PC-3 (cell line): Measurements from ENCODE around the gene CHRNB1. TPM values are rescaled to one million over a fixed set of nuclear protein-coding genes. Genes with fewer than 3 reads are reported as not detected.

Experiments
- ATAC-seq: fragments of 200-7000 bp; cut with Tn5 transposase; 2 replicates; pipeline ENCODE4 v1.9.1; 2020; ENCODE audit warnings: mild to moderate bottlenecking, moderate library complexity
- BruUV-seq: library from RNA; stranded (reverse); fragments of 400-500 nt; replicated peaks from 2 replicates; lab custom pipeline; 2021; lab: Mats Ljungman, UMichigan
- CTCF ChIA-PET: fragments of 300-600 bp; sonication (Branson Sonifier 250); formaldehyde crosslinking; loops from one replicate; lab custom pipeline; 2022; ENCODE audit warnings: antibody characterized with exemption; lab: Charles Lee
- POLR2A ChIA-PET: fragments of 300-600 bp; sonication (Branson Sonifier 250); formaldehyde crosslinking; loops from one replicate; lab custom pipeline; 2022; ENCODE audit warnings: antibody characterized with exemption; ENCODE audit not compliant: unreplicated experiment; lab: Charles Lee
- DNase-seq: peaks from one replicate; pipeline ENCODE4 v3.0.0-alpha.2; 2015
- H2AFZ ChIP-seq: fragments of 300-600 bp; sonication (generic); 2 replicates; pipeline ENCODE4 v1.6.0; 2016; ENCODE audit warnings: antibody characterized with exemption, low read length
- H3F3A ChIP-seq: fragments of 300-600 bp; sonication (generic); one replicate; pipeline ENCODE4 v1.6.0; 2017; ENCODE audit warnings: antibody characterized with exemption, low read length, control low read depth, mild to moderate bottlenecking; ENCODE audit not compliant: unreplicated experiment
- H3K27ac ChIP-seq: fragments of 300-600 bp; sonication (generic); 2 replicates; pipeline ENCODE4 v1.5.1; 2016; ENCODE audit warnings: mild to moderate bottlenecking, low read length
- H3K27me3 ChIP-seq: fragments of 300-600 bp; sonication (generic); 2 replicates; pipeline ENCODE4 v1.6.1; 2016; ENCODE audit warnings: low read length, mixed read lengths
- H3K36me3 ChIP-seq: fragments of 300-600 bp; sonication (generic); 2 replicates; pipeline ENCODE4 v1.6.1; 2016; ENCODE audit warnings: low read depth, mixed run types, low read length, mixed read lengths
- H3K4me1 ChIP-seq: fragments of 300-600 bp; sonication (generic); 2 replicates; pipeline ENCODE4 v1.5.1; 2016; ENCODE audit warnings: low read length; ENCODE audit not compliant: insufficient read depth
- H3K4me2 ChIP-seq: fragments of 300-600 bp; sonication (generic); 2 replicates; pipeline ENCODE4 v1.6.0; 2016; ENCODE audit warnings: low read length
- H3K4me3 ChIP-seq: fragments of 300-600 bp; sonication (generic); 2 replicates; pipeline ENCODE4 v1.5.1; 2016; ENCODE audit warnings: mild to moderate bottlenecking, low read length, mixed read lengths
- H3K79me2 ChIP-seq: fragments of 300-600 bp; sonication (generic); 2 replicates; pipeline ENCODE4 v1.6.1; 2017; ENCODE audit warnings: low read length, mixed read lengths
- H3K9ac ChIP-seq: fragments of 300-600 bp; sonication (generic); 2 replicates; pipeline ENCODE4 v1.6.0; 2016; ENCODE audit warnings: mild to moderate bottlenecking, low read length
- H3K9me2 ChIP-seq: fragments of 300-600 bp; sonication (generic); replicated peaks from 2 replicates; pipeline ENCODE4 v1.6.1; 2016; ENCODE audit warnings: mixed run types, low read length, mixed read lengths
- H3K9me3 ChIP-seq: fragments of 300-600 bp; sonication (generic); 2 replicates; pipeline ENCODE4 v1.6.1; 2016; ENCODE audit warnings: low read length, mixed read lengths
- H4K20me1 ChIP-seq: fragments of 300-600 bp; sonication (generic); 2 replicates; pipeline ENCODE4 v1.6.1; 2016; ENCODE audit warnings: low read length, mixed read lengths
- EZH2 ChIP-seq: fragments of 300-600 bp; sonication (generic); IDR thresholded peaks from one replicate; pipeline ENCODE4 v1.6.1; 2017; ENCODE audit warnings: antibody characterized with exemption, mild to moderate bottlenecking, low read length; ENCODE audit not compliant: unreplicated experiment
- EZH2phosphoT487 ChIP-seq: fragments of 300-600 bp; sonication (generic); IDR thresholded peaks from 2 replicates; pipeline ENCODE4 v1.6.1; 2018; ENCODE audit warnings: mild to moderate bottlenecking, antibody characterized with exemption, low read length, borderline replicate concordance
- intact Hi-C: fragments of 100-400 bp; cut with micrococcal nuclease; formaldehyde crosslinking; loops from 2 replicates; pipeline ENCODE4 v1.9.0; 2023
- total RNA-seq: library from RNA; depleted of rRNA; stranded (reverse); fragments of >200 nt; gene quantifications from 2 replicates; pipeline ENCODE4 v1.2.3, GENCODE V29; 2014
- TF ChIP-seq, protein P1 (sequence below): fragments of 300-600 bp; sonication (generic); conservative IDR thresholded peaks from 2 replicates; pipeline ENCODE4 v1.5.1; 2017; ENCODE audit warnings: antibody characterized with exemption, low read depth, mild to moderate bottlenecking, low read length

The CHRNB1 gene
- total RNA-seq, 1 experiment from 2014 or later, result 2.1 TPM

DNA sequence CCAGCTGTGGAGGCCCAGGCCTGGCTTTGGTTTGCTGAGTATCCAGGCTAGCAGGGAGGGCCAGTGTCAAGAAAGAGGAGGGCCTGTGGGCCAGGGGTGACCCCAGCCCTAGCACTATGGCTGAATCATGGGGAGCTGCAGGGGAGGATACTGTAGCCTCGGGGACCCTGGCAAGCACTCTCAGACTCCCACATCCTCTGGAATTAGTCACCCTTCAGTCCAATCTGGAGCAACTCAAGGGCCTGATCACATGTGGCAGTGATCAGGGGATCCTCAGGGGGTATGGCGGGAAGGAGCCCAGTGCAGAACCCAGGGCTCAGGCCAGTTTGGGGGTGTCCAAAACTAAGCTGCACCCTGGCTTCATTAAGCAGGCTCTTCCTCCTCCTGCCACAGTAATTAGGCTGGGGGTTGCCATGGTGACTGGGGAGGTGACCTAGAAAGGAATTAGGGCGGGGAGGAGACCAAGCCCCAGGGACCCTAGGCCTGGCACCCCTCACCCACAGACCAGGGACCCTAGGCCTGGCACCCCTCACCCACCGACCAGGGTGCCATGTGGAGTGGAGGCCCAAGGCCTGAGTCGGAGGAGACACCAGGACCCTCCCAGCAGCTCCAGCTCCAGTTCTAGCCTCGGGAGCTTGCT, 31.4 kb upstream of the CHRNB1 start:
- intact Hi-C loops, result no loop called here
- no peak overlapping the region for H3K9ac ChIP-seq
- CTCF ChIA-PET, result no interaction called here
- no peaks in the 10 kb centered on the region for H4K20me1 ChIP-seq
- no peaks in the 10 kb centered on the region for H3K4me1 ChIP-seq
- no peaks in the 10 kb centered on the region for H3K9me3 ChIP-seq
- H3F3A ChIP-seq, result no peaks in the 10 kb centered on the region
- H3K27ac ChIP-seq, result no peak overlapping the region
- no peaks in the 10 kb centered on the region for H3K36me3 ChIP-seq
- H2AFZ ChIP-seq, result no peak overlapping the region
- H3K27me3 ChIP-seq, result no peaks in the 10 kb centered on the region
- ATAC-seq, result no peak
- H3K4me3 ChIP-seq, result no peak overlapping the region
- no peaks in the 10 kb centered on the region for H3K79me2 ChIP-seq
- peak; percentile 21 for DNase-seq
- H3K9me2 ChIP-seq, result no peaks in the 10 kb centered on the region
- no peak overlapping the region for H3K4me2 ChIP-seq
- BruUV-seq, result no TSS peak
- no peak for TF ChIP-seq EZH2
- TF ChIP-seq, protein P1, sequence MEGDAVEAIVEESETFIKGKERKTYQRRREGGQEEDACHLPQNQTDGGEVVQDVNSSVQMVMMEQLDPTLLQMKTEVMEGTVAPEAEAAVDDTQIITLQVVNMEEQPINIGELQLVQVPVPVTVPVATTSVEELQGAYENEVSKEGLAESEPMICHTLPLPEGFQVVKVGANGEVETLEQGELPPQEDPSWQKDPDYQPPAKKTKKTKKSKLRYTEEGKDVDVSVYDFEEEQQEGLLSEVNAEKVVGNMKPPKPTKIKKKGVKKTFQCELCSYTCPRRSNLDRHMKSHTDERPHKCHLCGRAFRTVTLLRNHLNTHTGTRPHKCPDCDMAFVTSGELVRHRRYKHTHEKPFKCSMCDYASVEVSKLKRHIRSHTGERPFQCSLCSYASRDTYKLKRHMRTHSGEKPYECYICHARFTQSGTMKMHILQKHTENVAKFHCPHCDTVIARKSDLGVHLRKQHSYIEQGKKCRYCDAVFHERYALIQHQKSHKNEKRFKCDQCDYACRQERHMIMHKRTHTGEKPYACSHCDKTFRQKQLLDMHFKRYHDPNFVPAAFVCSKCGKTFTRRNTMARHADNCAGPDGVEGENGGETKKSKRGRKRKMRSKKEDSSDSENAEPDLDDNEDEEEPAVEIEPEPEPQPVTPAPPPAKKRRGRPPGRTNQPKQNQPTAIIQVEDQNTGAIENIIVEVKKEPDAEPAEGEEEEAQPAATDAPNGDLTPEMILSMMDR, result no peak
- TF ChIP-seq EZH2phosphoT487, result no peak
- POLR2A ChIA-PET, result no interaction called here

DNA sequence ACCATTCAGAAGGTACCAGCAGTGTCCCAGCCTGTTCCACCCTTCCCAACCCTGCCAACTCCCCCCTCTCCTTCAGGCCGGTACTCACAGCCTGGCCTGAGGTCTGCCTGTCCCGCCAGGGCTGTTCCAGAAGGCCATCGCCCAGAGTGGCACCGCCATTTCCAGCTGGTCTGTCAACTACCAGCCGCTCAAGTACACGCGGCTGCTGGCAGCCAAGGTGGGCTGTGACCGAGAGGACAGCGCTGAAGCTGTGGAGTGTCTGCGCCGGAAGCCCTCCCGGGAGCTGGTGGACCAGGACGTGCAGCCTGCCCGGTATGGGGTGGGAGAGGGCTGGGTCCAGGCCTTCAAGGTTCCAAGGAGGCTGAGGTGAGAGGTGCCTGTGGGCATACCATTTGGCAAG, 30.0 kb upstream of the CHRNB1 start:
- POLR2A ChIA-PET, result no interaction called here
- intact Hi-C loops, result no loop called here
- BruUV-seq, result no TSS peak

DNA sequence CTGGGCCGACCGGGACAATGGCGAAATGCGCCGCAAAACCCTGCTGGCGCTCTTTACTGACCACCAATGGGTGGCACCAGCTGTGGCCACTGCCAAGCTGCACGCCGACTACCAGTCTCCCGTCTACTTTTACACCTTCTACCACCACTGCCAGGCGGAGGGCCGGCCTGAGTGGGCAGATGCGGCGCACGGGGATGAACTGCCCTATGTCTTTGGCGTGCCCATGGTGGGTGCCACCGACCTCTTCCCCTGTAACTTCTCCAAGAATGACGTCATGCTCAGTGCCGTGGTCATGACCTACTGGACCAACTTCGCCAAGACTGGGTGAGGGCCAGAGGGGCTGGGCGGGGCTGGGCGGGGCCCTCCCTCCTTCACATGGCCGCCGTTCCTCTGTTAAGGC, 29.1 kb upstream of the CHRNB1 start:
- CTCF ChIA-PET, result no interaction called here
- TF ChIP-seq EZH2 (no peak), EZH2phosphoT487 (no peak)
- TF ChIP-seq, protein P1, result no peak

More for the DNA sequence above, 30.0 kb upstream of the CHRNB1 start:
- Histone ChIP-seq H3K4me1 (no peaks in the 10 kb centered on the region), H3K4me3 (no peak overlapping the region), H3K79me2 (no peaks in the 10 kb centered on the region), H3K9ac (no peak overlapping the region), H3F3A (no peaks in the 10 kb centered on the region), H3K36me3 (no peaks in the 10 kb centered on the region), H3K4me2 (no peak overlapping the region), H2AFZ (no peak overlapping the region), H4K20me1 (no peaks in the 10 kb centered on the region), H3K27me3 (no peaks in the 10 kb centered on the region), H3K9me2 (no peaks in the 10 kb centered on the region), H3K9me3 (no peaks in the 10 kb centered on the region), H3K27ac (no peak overlapping the region)
- DNase-seq (no peak), ATAC-seq (no peak)
- CTCF ChIA-PET, result no interaction called here
- TF ChIP-seq EZH2phosphoT487 (no peak), EZH2 (no peak)
- TF ChIP-seq, protein P1, result no peak

More for the DNA sequence above, 29.1 kb upstream of the CHRNB1 start:
- POLR2A ChIA-PET, result no interaction called here
- H3F3A ChIP-seq, result no peaks in the 10 kb centered on the region
- no peaks in the 10 kb centered on the region for H3K9me2 ChIP-seq
- DNase-seq, result no peak
- no peaks in the 10 kb centered on the region for H3K36me3 ChIP-seq
- H2AFZ ChIP-seq, result no peak overlapping the region
- H3K9ac ChIP-seq, result no peak overlapping the region
- no TSS peak for BruUV-seq
- no peak overlapping the region for H3K4me3 ChIP-seq
- H3K79me2 ChIP-seq, result no peaks in the 10 kb centered on the region
- no peak overlapping the region for H3K4me2 ChIP-seq
- no peak overlapping the region for H3K27ac ChIP-seq
- H3K4me1 ChIP-seq, result no peaks in the 10 kb centered on the region
- no peaks in the 10 kb centered on the region for H3K27me3 ChIP-seq
- H4K20me1 ChIP-seq, result no peaks in the 10 kb centered on the region
- no peaks in the 10 kb centered on the region for H3K9me3 ChIP-seq
- intact Hi-C loops, result no loop called here
- ATAC-seq, result no peak
